ENCODE results near the gene WIPI1.

DNA sequence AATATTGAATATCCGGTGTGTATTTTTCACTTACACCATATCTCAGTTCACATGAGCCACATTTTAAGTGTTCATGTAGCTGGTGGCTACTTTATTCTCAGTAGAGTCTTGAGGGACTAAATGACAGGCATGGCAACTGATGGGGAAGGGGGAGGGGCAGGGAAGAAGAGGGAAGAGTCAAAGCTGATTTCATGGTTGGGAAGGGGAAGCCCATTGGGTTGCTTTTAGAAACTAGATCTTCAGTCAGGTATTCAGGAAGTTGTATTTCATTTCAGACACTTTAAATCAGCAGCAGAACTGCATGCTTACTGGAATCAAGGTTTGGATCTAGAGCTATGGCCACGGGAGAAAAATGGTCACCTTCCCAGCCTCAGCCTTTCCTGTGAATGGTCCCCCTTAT is 2.9 kb upstream of the WIPI1 start:
- TF ChIP-seq ZNF274 (IDR thresholded peaks at IDR 0.05; ENCODE audit: low read depth, low read length) (no peak), YY1 (IDR thresholded peaks at IDR 0.05; ENCODE audit: insufficient read depth, insufficient read length) (no peak), SUZ12 (IDR thresholded peaks at IDR 0.05; ENCODE audit: extremely low read depth, insufficient read depth, insufficient read length) (no peak)
